Esophagus squamous epithelium (tissue), 4 donors: ENCODE measurements around the gene ZNF747.

Experiments used
- POLR2A ChIP-seq, 4 donors: fragments of 450-650 bp; IDR thresholded peaks; one replicate each; pipeline ENCODE4 v1.6.1; 2017; ENCODE audit warnings: antibody characterized with exemption in 4 of 4, mild to moderate bottlenecking in 4 of 4, moderate library complexity in 3 of 4
- TF ChIP-seq, protein P1 (sequence below), 6 experiments: fragments of 450-650 bp in 4 of 6; fragments of 200-600 bp in 2 of 6; sonication (generic) in 2 of 6; IDR thresholded peaks; one replicate each; pipeline ENCODE4 v1.5.1; 2016 to 2019; ENCODE audit warnings: antibody characterized with exemption in 6 of 6, mild to moderate bottlenecking in 4 of 6, moderate library complexity in 4 of 6

DNA sequence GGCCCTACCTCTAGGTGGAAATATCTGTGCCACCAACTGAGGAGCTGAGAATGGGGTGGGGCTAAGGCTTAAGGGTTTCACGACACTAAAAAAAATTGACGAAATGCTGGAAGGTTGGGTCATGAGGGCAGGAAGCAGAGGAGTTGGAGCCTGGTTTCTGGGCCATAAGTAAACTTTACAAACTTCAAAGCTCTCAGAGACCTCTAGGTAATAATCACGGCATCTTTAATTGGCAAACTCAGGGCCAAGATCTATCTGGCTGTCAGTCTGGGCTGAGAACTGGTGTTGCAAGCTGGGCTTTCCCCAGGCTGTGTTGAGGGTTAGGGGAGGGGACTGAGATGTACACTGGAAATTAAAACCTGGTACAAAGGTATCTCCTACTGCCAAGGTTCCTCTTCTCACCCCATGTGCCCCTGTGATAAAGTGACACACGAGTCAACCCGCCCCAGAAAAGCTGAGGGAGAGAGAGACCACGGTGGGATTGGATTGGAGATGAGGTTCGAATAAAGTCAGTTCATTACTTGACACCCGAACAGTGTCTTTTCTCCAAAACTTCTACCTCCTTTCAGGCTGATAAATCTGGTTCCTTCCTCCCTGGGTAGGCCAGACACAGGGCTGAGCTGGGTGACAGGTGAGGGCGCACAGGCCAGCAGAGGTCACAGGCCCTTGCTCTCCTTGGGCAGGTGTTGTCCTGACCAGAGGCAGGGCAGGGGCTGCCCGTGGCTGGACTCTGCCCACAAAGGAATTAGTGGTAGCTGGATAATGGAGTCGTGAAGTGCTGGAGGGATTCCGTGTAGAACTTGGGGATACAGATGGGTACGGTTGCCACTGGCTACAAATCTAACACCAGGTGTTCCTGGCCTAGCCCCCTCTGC, 4.3 kb downstream of the ZNF747 start:
- TF ChIP-seq, protein P1, sequence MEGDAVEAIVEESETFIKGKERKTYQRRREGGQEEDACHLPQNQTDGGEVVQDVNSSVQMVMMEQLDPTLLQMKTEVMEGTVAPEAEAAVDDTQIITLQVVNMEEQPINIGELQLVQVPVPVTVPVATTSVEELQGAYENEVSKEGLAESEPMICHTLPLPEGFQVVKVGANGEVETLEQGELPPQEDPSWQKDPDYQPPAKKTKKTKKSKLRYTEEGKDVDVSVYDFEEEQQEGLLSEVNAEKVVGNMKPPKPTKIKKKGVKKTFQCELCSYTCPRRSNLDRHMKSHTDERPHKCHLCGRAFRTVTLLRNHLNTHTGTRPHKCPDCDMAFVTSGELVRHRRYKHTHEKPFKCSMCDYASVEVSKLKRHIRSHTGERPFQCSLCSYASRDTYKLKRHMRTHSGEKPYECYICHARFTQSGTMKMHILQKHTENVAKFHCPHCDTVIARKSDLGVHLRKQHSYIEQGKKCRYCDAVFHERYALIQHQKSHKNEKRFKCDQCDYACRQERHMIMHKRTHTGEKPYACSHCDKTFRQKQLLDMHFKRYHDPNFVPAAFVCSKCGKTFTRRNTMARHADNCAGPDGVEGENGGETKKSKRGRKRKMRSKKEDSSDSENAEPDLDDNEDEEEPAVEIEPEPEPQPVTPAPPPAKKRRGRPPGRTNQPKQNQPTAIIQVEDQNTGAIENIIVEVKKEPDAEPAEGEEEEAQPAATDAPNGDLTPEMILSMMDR (IDR thresholded peaks at IDR 0.05), result no peak
- TF ChIP-seq POLR2A (IDR thresholded peaks at IDR 0.05), result no peak
